WTC11 (cell line): ENCODE measurements around the gene TGDS. TPM values are rescaled to one million over a fixed set of nuclear protein-coding genes. Genes with fewer than 3 reads are reported as not detected.

ENCODE experiments used
- ATAC-seq: fragments of 200-7000 bp; cut with Tn5 transposase; 2 replicates; pipeline ENCODE4 v1.10.0; 2021; ENCODE audit warnings: mild to moderate bottlenecking, moderate library complexity
- CTCF ChIA-PET: fragments of 300-600 bp; sonication (Branson Sonifier 250); formaldehyde crosslinking; loops from one replicate; lab custom pipeline; 2021; ENCODE audit warnings: antibody characterized with exemption; lab: Charles Lee
- POLR2A ChIA-PET: fragments of 350-600 bp; sonication (Branson Sonifier 250); formaldehyde crosslinking; loops from one replicate; lab custom pipeline; 2021; ENCODE audit warnings: antibody characterized with exemption; lab: Charles Lee
- DNase-seq: peaks from one replicate; pipeline ENCODE4 v3.0.0; 2021; ENCODE audit warnings: low spot score
- H3K27ac Mint-ChIP-seq: 2 replicates; pipeline ENCODE4 v1.8.0; 2021; ENCODE audit warnings: mixed read lengths
- H3K27me3 Mint-ChIP-seq: 2 replicates; pipeline ENCODE4 v1.8.0; 2021; ENCODE audit warnings: low read depth, mild to moderate bottlenecking, moderate library complexity, mixed read lengths
- H3K36me3 Mint-ChIP-seq: 2 replicates; pipeline ENCODE4 v1.8.0; 2021; ENCODE audit warnings: mixed read lengths
- H3K4me1 Mint-ChIP-seq: 2 replicates; pipeline ENCODE4 v1.8.0; 2022; ENCODE audit warnings: mixed read lengths
- H3K4me3 Mint-ChIP-seq: 2 replicates; pipeline ENCODE4 v1.8.0; 2021; ENCODE audit warnings: mild to moderate bottlenecking, moderate library complexity, mixed read lengths
- H3K9me3 Mint-ChIP-seq: 2 replicates; pipeline ENCODE4 v1.8.0; 2021; ENCODE audit warnings: mixed read lengths
- AFF4 ChIP-seq: sonication (generic); formaldehyde crosslinking; IDR thresholded peaks from 2 replicates; pipeline ENCODE4 v1.8.1; 2023; ENCODE audit warnings: mild to moderate bottlenecking, missing genetic modification reagents, borderline replicate concordance
- ARID4B ChIP-seq: sonication (generic); formaldehyde crosslinking; IDR thresholded peaks from 2 replicates; pipeline ENCODE4 v1.8.0; 2023; ENCODE audit warnings: missing genetic modification reagents, mild to moderate bottlenecking, borderline replicate concordance
- CBFB ChIP-seq: sonication (generic); formaldehyde crosslinking; IDR thresholded peaks from 2 replicates; pipeline ENCODE4 v1.8.1; 2022; ENCODE audit warnings: mild to moderate bottlenecking, low read depth, missing genetic modification reagents
- CTCF ChIP-seq: fragments of 200-600 bp; IDR thresholded peaks from 2 replicates; pipeline ENCODE4 v1.8.0; 2022; ENCODE audit warnings: antibody characterized with exemption
- FOXJ3 ChIP-seq: sonication (generic); formaldehyde crosslinking; IDR thresholded peaks from 2 replicates; pipeline ENCODE4 v1.9.0; 2021; ENCODE audit warnings: missing genetic modification reagents, mild to moderate bottlenecking, borderline replicate concordance
- FOXP1 ChIP-seq: sonication (generic); formaldehyde crosslinking; IDR thresholded peaks from 2 replicates; pipeline ENCODE4 v1.8.0; 2022; ENCODE audit warnings: missing genetic modification reagents, mild to moderate bottlenecking, moderate library complexity, borderline replicate concordance
- GRHL2 ChIP-seq: fragments of 250-450 bp; sonication (Bioruptor Pico); IDR thresholded peaks from 2 replicates; pipeline ENCODE4 v1.8.0; 2022; ENCODE audit warnings: mild to moderate bottlenecking, moderate library complexity; ENCODE audit not compliant: insufficient replicate concordance, severe bottlenecking
- MAX ChIP-seq: sonication (generic); formaldehyde crosslinking; IDR thresholded peaks from 2 replicates; pipeline ENCODE4 v1.8.0; 2022; ENCODE audit warnings: mild to moderate bottlenecking, missing genetic modification reagents
- NFYB ChIP-seq: sonication (generic); formaldehyde crosslinking; conservative IDR thresholded peaks from 2 replicates; pipeline ENCODE4 v1.8.0; 2022; ENCODE audit warnings: low read depth, missing genetic modification reagents
- SMAD3 ChIP-seq: sonication (generic); formaldehyde crosslinking; IDR thresholded peaks from 2 replicates; pipeline ENCODE4 v1.8.0; 2022; ENCODE audit warnings: missing genetic modification reagents, mild to moderate bottlenecking, borderline replicate concordance
- SMAD4 ChIP-seq: sonication (generic); formaldehyde crosslinking; IDR thresholded peaks from 2 replicates; pipeline ENCODE4 v1.8.0; 2022; ENCODE audit warnings: mild to moderate bottlenecking, missing genetic modification reagents
- TEAD4 ChIP-seq: sonication (generic); formaldehyde crosslinking; IDR thresholded peaks from 2 replicates; pipeline ENCODE4 v1.8.0; 2022; ENCODE audit warnings: mild to moderate bottlenecking, missing genetic modification reagents
- USF1 ChIP-seq: sonication (generic); formaldehyde crosslinking; IDR thresholded peaks from 2 replicates; pipeline ENCODE4 v1.8.0; 2022; ENCODE audit warnings: mild to moderate bottlenecking, missing genetic modification reagents
- ZNF671 ChIP-seq: fragments of 250-450 bp; sonication (Bioruptor Pico); IDR thresholded peaks from 2 replicates; pipeline ENCODE4 v1.8.0; 2021; ENCODE audit warnings: mild to moderate bottlenecking
- total RNA-seq: library from RNA; stranded (reverse); gene quantifications from 3 replicates; pipeline ENCODE4 v1.2.3, GENCODE V29; 2021
- TF ChIP-seq, protein P1 (sequence below): fragments of 250-450 bp; sonication (Bioruptor Pico); IDR thresholded peaks from 2 replicates; pipeline ENCODE4 v1.8.0; 2021; ENCODE audit warnings: mild to moderate bottlenecking

Gene TGDS
- total RNA-seq, 1 experiment from 2014 or later, result 12.5 TPM

DNA sequence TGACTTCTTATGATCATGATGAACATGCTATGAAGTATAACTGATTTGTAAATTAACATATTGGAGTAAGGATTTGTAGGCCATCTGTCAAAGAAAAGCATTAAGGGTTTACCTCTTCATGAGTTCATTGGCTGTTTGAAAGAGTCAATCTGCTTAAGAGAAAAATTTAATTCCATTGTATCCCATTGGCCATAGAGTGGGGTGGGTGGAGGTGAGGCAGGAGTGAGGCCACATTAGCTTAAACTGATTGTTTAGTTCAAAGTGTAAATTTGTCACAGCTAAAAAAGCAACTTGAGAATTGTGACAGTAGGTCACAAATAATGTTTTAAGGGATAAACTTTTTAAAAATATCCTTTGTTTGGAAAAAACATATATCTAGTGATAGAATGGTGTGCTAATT lies 17.1 kb upstream of the TGDS start:
- H3K27me3 Mint-ChIP-seq, result no peaks in the 10 kb centered on the region
- H3K4me3 Mint-ChIP-seq, result no peak overlapping the region
- no peaks in the 10 kb centered on the region for H3K4me1 Mint-ChIP-seq
- CTCF ChIA-PET, result no interaction called here
- ATAC-seq, result no peak
- peaks cover 23% of the 10 kb centered on the region for H3K36me3 Mint-ChIP-seq
- DNase-seq, result no peak
- no peaks in the 10 kb centered on the region for H3K9me3 Mint-ChIP-seq
- no peak overlapping the region for H3K27ac Mint-ChIP-seq
- POLR2A ChIA-PET, result no interaction called here
- no peak for TF ChIP-seq MAX
- TF ChIP-seq GRHL2 (CRISPR knock-in tag), result no peak
- TF ChIP-seq, protein P1, sequence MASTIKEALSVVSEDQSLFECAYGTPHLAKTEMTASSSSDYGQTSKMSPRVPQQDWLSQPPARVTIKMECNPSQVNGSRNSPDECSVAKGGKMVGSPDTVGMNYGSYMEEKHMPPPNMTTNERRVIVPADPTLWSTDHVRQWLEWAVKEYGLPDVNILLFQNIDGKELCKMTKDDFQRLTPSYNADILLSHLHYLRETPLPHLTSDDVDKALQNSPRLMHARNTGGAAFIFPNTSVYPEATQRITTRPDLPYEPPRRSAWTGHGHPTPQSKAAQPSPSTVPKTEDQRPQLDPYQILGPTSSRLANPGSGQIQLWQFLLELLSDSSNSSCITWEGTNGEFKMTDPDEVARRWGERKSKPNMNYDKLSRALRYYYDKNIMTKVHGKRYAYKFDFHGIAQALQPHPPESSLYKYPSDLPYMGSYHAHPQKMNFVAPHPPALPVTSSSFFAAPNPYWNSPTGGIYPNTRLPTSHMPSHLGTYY (CRISPR knock-in tag), result no peak
- no peak for TF ChIP-seq CBFB (CRISPR knock-in tag)

GRCh38 chr13:94612050-94612449 lies 16.1 kb upstream of the TGDS start:
- peaks cover 24% of the 10 kb centered on the region for H3K36me3 Mint-ChIP-seq
- H3K4me1 Mint-ChIP-seq, result no peaks in the 10 kb centered on the region
- ATAC-seq (no peak), DNase-seq (no peak)
- H3K4me3 Mint-ChIP-seq, result no peak overlapping the region
- no peaks in the 10 kb centered on the region for H3K27me3 Mint-ChIP-seq
- no peaks in the 10 kb centered on the region for H3K9me3 Mint-ChIP-seq
- CTCF ChIA-PET, result no interaction called here
- POLR2A ChIA-PET, result no interaction called here
- TF ChIP-seq AFF4 (CRISPR knock-in tag), result no peak
- TF ChIP-seq, protein P1 (CRISPR knock-in tag), result no peak
- no peak for TF ChIP-seq CTCF
- no peak for TF ChIP-seq ARID4B (CRISPR knock-in tag)
- TF ChIP-seq ZNF671, result no peak
- no peak for TF ChIP-seq USF1 (CRISPR knock-in tag)
- no peak for TF ChIP-seq NFYB (CRISPR knock-in tag)
- TF ChIP-seq TEAD4 (CRISPR knock-in tag), result no peak
- no peak for TF ChIP-seq FOXJ3 (CRISPR knock-in tag)
- no peak for TF ChIP-seq SMAD4 (CRISPR knock-in tag)
- no peak for TF ChIP-seq FOXP1 (CRISPR knock-in tag)
- TF ChIP-seq SMAD3, result no peak
- no peak overlapping the region for H3K27ac Mint-ChIP-seq
